K562 (cell line): Measurements from ENCODE around the gene ZNF565.

ENCODE experiments used
- EZH2 ChIP-seq: IDR thresholded peaks from 2 replicates; pipeline ENCODE4 v1.6.1; 2012; ENCODE audit warnings: low read depth, mild to moderate bottlenecking, inconsistent platforms, low read length, borderline replicate concordance
- FOS ChIP-seq: IDR thresholded peaks from 3 replicates; pipeline ENCODE4 v1.6.1; 2011; ENCODE audit not compliant: insufficient read length; ENCODE audit errors: extremely low read depth
- NRF1 ChIP-seq, 2 experiments: fragments of 450-650 bp; IDR thresholded peaks in 1 of 2; conservative IDR thresholded peaks in 1 of 2; 2 replicates each; pipeline ENCODE4 v1.6.1; 2014; ENCODE audit warnings: mild to moderate bottlenecking in 2 of 2
- ZNF639 ChIP-seq, 2 experiments: fragments of 200-800 bp in 1 of 2; sonication (Bioruptor generic) in 1 of 2; sonication (generic) in 1 of 2; formaldehyde crosslinking in 1 of 2; IDR thresholded peaks in 1 of 2; conservative IDR thresholded peaks in 1 of 2; 2 replicates each; pipeline versions ENCODE4 v1.5.0 to v1.6.1; 2016 to 2020; ENCODE audit warnings: missing compliant biosample characterization in 1 of 2, missing genetic modification characterization in 1 of 2, missing genetic modification reagents in 1 of 2

- TF ChIP-seq ZNF639 (CRISPR knock-in tag; conservative IDR thresholded peaks at IDR 0.05 in 1 of 2, IDR thresholded peaks at IDR 0.05 in 1 of 2) (no peak), NRF1 (conservative IDR thresholded peaks at IDR 0.05 in 1 of 2, IDR thresholded peaks at IDR 0.05 in 1 of 2) (no peak), EZH2 (no peak), FOS (no peak)
These were observed 53.5 kb downstream of the ZNF565 start for GRCh38 chr19:36160821-36161596.
